Testis (tissue), 3 donors: ENCODE measurements around the gene FLT1. TPM values are rescaled to one million over a fixed set of nuclear protein-coding genes. Genes with fewer than 3 reads are reported as not detected.

ENCODE experiments used
- DNase-seq: peaks from one replicate; pipeline ENCODE4 v3.0.0-alpha.2; 2019
- H3K27ac ChIP-seq, 2 donors: fragments of 200-600 bp; sonication (generic); one replicate each; pipeline ENCODE4 v1.5.1; 2019
- H3K27me3 ChIP-seq: fragments of 200-600 bp; sonication (generic); one replicate; pipeline ENCODE4 v1.5.1; 2019
- H3K36me3 ChIP-seq: fragments of 200-600 bp; sonication (generic); one replicate; pipeline ENCODE4 v1.5.1; 2017; ENCODE audit warnings: low read depth; ENCODE audit errors: missing control alignments
- H3K4me1 ChIP-seq: fragments of 200-600 bp; sonication (generic); one replicate; pipeline ENCODE4 v1.5.1; 2019
- H3K4me3 ChIP-seq, 2 donors: fragments of 200-600 bp; sonication (generic); one replicate each; pipeline ENCODE4 v1.5.1; 2017 to 2019
- H3K9me3 ChIP-seq: fragments of 200-600 bp; sonication (generic); one replicate; pipeline ENCODE4 v1.5.1; 2017
- CTCF ChIP-seq, 3 experiments: fragments of 450-650 bp in 2 of 3; fragments of 200-600 bp in 1 of 3; sonication (generic) in 1 of 3; IDR thresholded peaks; one replicate each; pipeline ENCODE4 v1.5.1; 2016 to 2019; ENCODE audit warnings: antibody characterized with exemption in 3 of 3, mild to moderate bottlenecking in 2 of 3, moderate library complexity in 1 of 3
- POLR2A ChIP-seq: fragments of 450-650 bp; IDR thresholded peaks from one replicate; pipeline ENCODE4 v1.6.1; 2017; ENCODE audit warnings: antibody characterized with exemption, mild to moderate bottlenecking, moderate library complexity
- WGBS, 2 donors: methylation state at CpG; one replicate each; pipeline ENCODE4 v1.1.5; 2018; 5-methylcytosine and 5-hydroxymethylcytosine counted together
- intact Hi-C: fragments of 100-400 bp; cut with DNase I; formaldehyde crosslinking; loops from one replicate; pipeline ENCODE4 v1.15.1; 2023; ENCODE audit warnings: low total_unique reads
- polyA plus RNA-seq: library from polyadenylated mRNA; stranded (reverse); fragments of 350-450 nt; fragmentation: Illumina TruSeq; extraction: RNeasy Lipid Tissue Mini Kit (QIAGEN cat#74804); gene quantifications from one replicate; pipeline ENCODE4 v1.2.3, GENCODE V29; 2014; ENCODE audit warnings: low read depth, low replicate concordance; ENCODE audit not compliant: insufficient read depth
- total RNA-seq, 2 donors: library from RNA; depleted of rRNA; stranded (reverse); fragments of >200 nt; gene quantifications; one replicate each; pipeline ENCODE4 v1.2.3, GENCODE V29; 2016

FLT1 gene
- total and polyA plus RNA-seq, 3 donors from 2014 or later: 26.6 to 48.1 (median 47.4) TPM

DNA sequence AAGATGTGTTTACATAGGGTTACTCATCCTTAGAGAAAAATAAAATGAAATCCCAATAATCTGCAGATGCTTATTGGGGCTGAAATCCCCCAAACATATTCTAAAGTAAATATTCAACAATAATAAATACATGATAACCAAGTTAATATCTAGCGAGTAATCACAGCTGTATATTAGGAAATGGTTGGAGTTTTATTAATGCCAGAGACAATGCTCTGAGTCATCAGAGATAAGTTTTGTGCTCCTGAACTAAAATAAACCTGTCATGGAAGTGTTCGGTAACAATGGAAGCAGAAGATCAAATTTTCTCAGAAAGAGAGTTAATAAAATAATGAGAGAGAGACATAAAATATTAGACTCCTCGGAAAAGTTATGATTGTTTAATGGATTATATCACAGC is 31.4 kb downstream of the FLT1 start:
- no peaks in the 10 kb centered on the region for H3K27me3 ChIP-seq
- H3K4me1 ChIP-seq: no peaks in the 10 kb centered on the region
- WGBS, 2 donors: 85 to 92% methylated on average over 3 of the region's 3 CpGs
- H3K27ac ChIP-seq: no peak overlapping the region
- no peak overlapping the region for H3K4me3 ChIP-seq
- no peaks in the 10 kb centered on the region for H3K36me3 ChIP-seq
- intact Hi-C loops: no loop called here
- no peak for TF ChIP-seq POLR2A
- TF ChIP-seq CTCF (IDR thresholded peaks at IDR 0.05): no peak
- no peaks in the 10 kb centered on the region for H3K9me3 ChIP-seq
- DNase-seq: no peak

- no peaks in the 10 kb centered on the region for H3K36me3 ChIP-seq
- no peaks in the 10 kb centered on the region for H3K27me3 ChIP-seq
- no peaks in the 10 kb centered on the region for H3K9me3 ChIP-seq
- H3K4me3 ChIP-seq: no peak overlapping the region
- no peak for DNase-seq
- intact Hi-C loops: no loop called here
- H3K4me1 ChIP-seq: no peaks in the 10 kb centered on the region
- WGBS, 2 donors: 88 to 94% methylated on average over 4 of the region's 4 CpGs
- H3K27ac ChIP-seq: no peak overlapping the region
- TF ChIP-seq POLR2A: no peak
- no peak for TF ChIP-seq CTCF (IDR thresholded peaks at IDR 0.05)
Observed at GRCh38 chr13:28459911-28460310, 35.0 kb downstream of the FLT1 start.

DNA sequence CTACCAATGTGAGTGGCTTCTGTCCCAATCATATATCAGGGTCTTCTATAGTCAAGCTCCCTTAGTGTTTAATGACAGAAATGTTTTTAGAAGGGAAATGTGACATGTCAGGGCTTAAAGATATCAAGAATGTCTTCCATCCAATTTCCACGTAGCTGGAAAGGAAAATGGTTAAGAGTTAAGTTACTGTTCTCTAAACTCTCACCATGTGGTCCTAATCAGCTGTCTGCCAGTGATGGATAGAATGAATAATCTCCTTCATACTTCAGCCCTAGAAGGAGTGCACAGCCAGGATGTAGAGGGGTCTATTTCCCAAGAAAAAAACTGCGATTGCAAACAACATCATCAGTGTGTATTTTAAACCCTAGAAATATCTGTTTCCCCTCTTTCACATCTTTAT is 36.3 kb downstream of the FLT1 start:
- TF ChIP-seq POLR2A: no peak
- no peak for TF ChIP-seq CTCF (IDR thresholded peaks at IDR 0.05)

DNA sequence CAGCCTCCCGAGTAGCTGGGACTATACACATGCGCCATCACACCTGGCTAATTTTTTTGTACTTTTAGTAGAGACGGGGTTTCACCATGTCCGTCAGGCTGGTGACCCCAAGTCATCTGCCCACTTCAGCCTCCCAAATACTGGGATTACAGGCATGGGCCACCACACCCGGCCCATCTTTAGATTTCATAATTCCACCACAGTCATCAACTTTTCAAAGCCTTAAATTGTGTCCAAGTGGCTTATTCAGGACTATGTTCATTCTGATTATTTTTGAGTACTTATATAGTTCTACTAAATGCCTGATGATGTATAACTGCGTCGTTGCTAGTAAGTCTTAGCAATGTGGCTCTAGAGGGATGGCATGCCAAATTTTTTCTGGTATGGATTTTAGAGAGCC is 36.9 kb downstream of the FLT1 start:
- no peak for DNase-seq

More for the DNA sequence above, 36.3 kb downstream of the FLT1 start:
- Histone ChIP-seq H3K4me1 (no peaks in the 10 kb centered on the region), H3K27ac (no peak overlapping the region), H3K36me3 (no peaks in the 10 kb centered on the region), H3K9me3 (no peaks in the 10 kb centered on the region), H3K4me3 (no peak overlapping the region), H3K27me3 (no peaks in the 10 kb centered on the region)
- 85 to 90% methylated on average over 2 of the region's 2 CpGs for WGBS, 2 donors
- intact Hi-C loops: no loop called here
- no peak for DNase-seq

More for the DNA sequence above, 36.9 kb downstream of the FLT1 start:
- Histone ChIP-seq H3K27ac (no peak overlapping the region), H3K27me3 (no peaks in the 10 kb centered on the region), H3K4me1 (no peaks in the 10 kb centered on the region), H3K9me3 (no peaks in the 10 kb centered on the region), H3K36me3 (no peaks in the 10 kb centered on the region), H3K4me3 (no peak overlapping the region)
- TF ChIP-seq CTCF (IDR thresholded peaks at IDR 0.05) (no peak), POLR2A (no peak)
- 96 to 97% methylated on average over 7 of the region's 7 CpGs for WGBS, 2 donors
- intact Hi-C loops: no loop called here
